ENCODE data around the gene MTCL3.

DNA sequence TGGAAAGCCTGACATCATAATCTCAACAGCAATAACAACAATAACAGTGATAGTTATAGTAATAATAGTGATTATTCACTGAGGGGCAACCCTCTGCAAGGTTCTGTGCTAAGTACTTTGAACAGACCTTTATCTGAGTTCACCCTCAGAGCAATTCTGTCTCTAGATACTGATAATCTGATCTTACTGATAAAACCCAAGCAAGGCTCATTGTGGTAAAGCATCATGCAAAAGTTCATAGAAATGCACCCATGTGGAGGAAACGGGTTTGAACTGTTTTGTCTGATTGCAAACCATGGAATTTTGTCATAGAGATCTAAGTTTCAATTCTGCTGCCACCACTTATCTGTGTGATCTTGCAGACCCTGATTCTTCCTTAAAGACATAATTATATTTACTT lies 58.7 kb downstream of the MTCL3 start:
- no peak for TF ChIP-seq CTCF (conservative IDR thresholded peaks at IDR 0.05)
- no peak for TF ChIP-seq ZFX (IDR thresholded peaks at IDR 0.05)
